A172 (cell line): ENCODE measurements around the gene TEF. TPM values are rescaled to one million over a fixed set of nuclear protein-coding genes. Genes with fewer than 3 reads are reported as not detected.
"Not testable (repeated sequence)": the region's sequence is repeated elsewhere in the genome, so short reads cannot be mapped to it uniquely, and the experiment has no call there.

Experiments used
- DNase-seq: peaks from one replicate; pipeline ENCODE4 v3.0.0-alpha.2; 2015; ENCODE audit warnings: low spot score
- total RNA-seq: library from RNA; depleted of rRNA; stranded (reverse); fragments of >200 nt; shearing (Covaris generic); gene quantifications from 2 replicates; pipeline ENCODE4 v1.2.3, GENCODE V29; 2014

TEF gene
- total RNA-seq, 1 experiment from 2014 or later, result 5.9 TPM

- peak; percentile 10 for DNase-seq
These were observed 396 bp downstream of the TEF start for GRCh38 chr22:41382098-41382578.

GRCh38 chr22:41382610-41383009, 868 bp downstream of the TEF start:
- DNase-seq, result no peak

- DNase-seq, result no peak
These were observed 1.3 kb downstream of the TEF start for GRCh38 chr22:41383085-41383484.

- DNase-seq, result no peak
These were observed 2.4 kb downstream of the TEF start for GRCh38 chr22:41384128-41384527.

- no peak for DNase-seq
These were observed 5.6 kb downstream of the TEF start for GRCh38 chr22:41387341-41387740.

- DNase-seq, result no peak
These were observed 12.2 kb downstream of the TEF start for GRCh38 chr22:41394012-41394356.

- DNase-seq, result no peak
These were observed 13.9 kb downstream of the TEF start for GRCh38 chr22:41395531-41396240.

GRCh38 chr22:41397143-41397811, 15.5 kb downstream of the TEF start:
- no peak for DNase-seq

- no peak for DNase-seq
These were observed 17.2 kb downstream of the TEF start for GRCh38 chr22:41398921-41399320.

GRCh38 chr22:41401781-41402648, 20.3 kb downstream of the TEF start:
- peak; percentile 64 for DNase-seq

GRCh38 chr22:41402851-41403250, 21.1 kb downstream of the TEF start:
- DNase-seq, result not testable (repeated sequence)

- DNase-seq, result peak; percentile 87
These were observed 22.0 kb downstream of the TEF start for GRCh38 chr22:41403532-41404318.

- DNase-seq, result no peak
These were observed 23.8 kb downstream of the TEF start for GRCh38 chr22:41405588-41405987.

- no peak for DNase-seq
These were observed 24.7 kb downstream of the TEF start for GRCh38 chr22:41406410-41406809.

- no peak for DNase-seq
These were observed 25.7 kb downstream of the TEF start for GRCh38 chr22:41407433-41407832.

- no peak for DNase-seq
These were observed 26.9 kb downstream of the TEF start for GRCh38 chr22:41408665-41409064.

- no peak for DNase-seq
These were observed 28.6 kb downstream of the TEF start for GRCh38 chr22:41410311-41410751.

GRCh38 chr22:41411021-41411851, 29.5 kb downstream of the TEF start:
- DNase-seq, result no peak

GRCh38 chr22:41415554-41415953, 33.8 kb downstream of the TEF start:
- DNase-seq, result no peak

GRCh38 chr22:41417622-41418390, 36.1 kb downstream of the TEF start:
- peak; percentile 8 for DNase-seq
